SU-DHL-6 (cell line): Measurements from ENCODE around the gene OR51M1.
"Not testable (repeated sequence)": the region's sequence is repeated elsewhere in the genome, so short reads cannot be mapped to it uniquely, and the experiment has no call there.

Experiments used
- H2AFZ ChIP-seq: fragments of 200-600 bp; sonication (generic); 2 replicates; pipeline ENCODE4 v1.6.1; 2014; ENCODE audit warnings: low read depth, mild to moderate bottlenecking, moderate library complexity, mixed read lengths, antibody characterized with exemption, low read length; ENCODE audit not compliant: severe bottlenecking
- H3F3A ChIP-seq: fragments of 200-600 bp; shearing (Covaris generic); 2 replicates; pipeline ENCODE4 v1.6.0; 2016; ENCODE audit warnings: antibody characterized with exemption, mild to moderate bottlenecking; ENCODE audit not compliant: insufficient read depth
- H3K27ac ChIP-seq: fragments of 200-600 bp; sonication (generic); 2 replicates; pipeline ENCODE4 v1.5.1; 2016; ENCODE audit warnings: low read depth, mild to moderate bottlenecking, low read length, moderate library complexity, mixed read lengths
- H3K27me3 ChIP-seq: fragments of 200-600 bp; sonication (generic), shearing (Covaris generic); 2 replicates; pipeline ENCODE4 v1.6.0; 2014; ENCODE audit warnings: mild to moderate bottlenecking, low read length
- H3K36me3 ChIP-seq: fragments of 200-600 bp; sonication (generic); 2 replicates; pipeline ENCODE4 v1.6.1; 2014; ENCODE audit warnings: mild to moderate bottlenecking, low read length, mixed read lengths
- H3K4me2 ChIP-seq: fragments of 300-600, 200-600 bp; shearing (Covaris generic), sonication (generic); 2 replicates; pipeline ENCODE4 v1.6.0; 2014; ENCODE audit warnings: low read length, low read depth, mild to moderate bottlenecking; ENCODE audit not compliant: poor library complexity, severe bottlenecking
- H3K4me3 ChIP-seq: fragments of 200-600 bp; sonication (generic); 2 replicates; pipeline ENCODE4 v1.5.1; 2014; ENCODE audit warnings: antibody characterized with exemption, low read length, mild to moderate bottlenecking, mixed read lengths; ENCODE audit not compliant: insufficient read depth, poor library complexity, severe bottlenecking
- H3K79me2 ChIP-seq: fragments of 200-600 bp; sonication (generic); 2 replicates; pipeline ENCODE4 v1.6.1; 2014; ENCODE audit warnings: mild to moderate bottlenecking, low read length, moderate library complexity; ENCODE audit not compliant: insufficient read depth
- H3K9ac ChIP-seq: fragments of 200-600 bp; sonication (generic); 2 replicates; pipeline ENCODE4 v1.7.0; 2014; ENCODE audit warnings: mild to moderate bottlenecking, low read length
- H3K9me2 ChIP-seq: fragments of 200-600 bp; sonication (generic); replicated peaks from 2 replicates; pipeline ENCODE4 v1.6.1; 2014; ENCODE audit warnings: low read length; ENCODE audit not compliant: insufficient read depth
- H3K9me3 ChIP-seq: fragments of 200-600 bp; sonication (generic); 2 replicates; pipeline ENCODE4 v1.6.1; 2014; ENCODE audit warnings: low read length, mixed read lengths; ENCODE audit not compliant: insufficient read depth
- H4K20me1 ChIP-seq: fragments of 200-600 bp; sonication (generic); 2 replicates; pipeline ENCODE4 v1.6.1; 2014; ENCODE audit warnings: low read depth, mild to moderate bottlenecking, antibody characterized with exemption, low read length, moderate library complexity, mixed read lengths
- EZH2phosphoT487 ChIP-seq: fragments of 200-600 bp; sonication (generic), shearing (Covaris generic); conservative IDR thresholded peaks from 2 replicates; pipeline ENCODE4 v1.6.1; 2018; ENCODE audit warnings: mild to moderate bottlenecking, antibody characterized with exemption, low read length, moderate library complexity, mixed read lengths
- TF ChIP-seq, protein P1 (sequence below): fragments of 200-600 bp; sonication (generic); IDR thresholded peaks from one replicate; pipeline ENCODE4 v1.5.1; 2017; ENCODE audit warnings: antibody characterized with exemption, mild to moderate bottlenecking, low read length, moderate library complexity; ENCODE audit not compliant: insufficient read depth, poor library complexity, severe bottlenecking

The OR51M1 gene, protein sequence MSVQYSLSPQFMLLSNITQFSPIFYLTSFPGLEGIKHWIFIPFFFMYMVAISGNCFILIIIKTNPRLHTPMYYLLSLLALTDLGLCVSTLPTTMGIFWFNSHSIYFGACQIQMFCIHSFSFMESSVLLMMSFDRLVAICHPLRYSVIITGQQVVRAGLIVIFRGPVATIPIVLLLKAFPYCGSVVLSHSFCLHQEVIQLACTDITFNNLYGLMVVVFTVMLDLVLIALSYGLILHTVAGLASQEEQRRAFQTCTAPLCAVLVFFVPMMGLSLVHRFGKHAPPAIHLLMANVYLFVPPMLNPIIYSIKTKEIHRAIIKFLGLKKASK

DNA sequence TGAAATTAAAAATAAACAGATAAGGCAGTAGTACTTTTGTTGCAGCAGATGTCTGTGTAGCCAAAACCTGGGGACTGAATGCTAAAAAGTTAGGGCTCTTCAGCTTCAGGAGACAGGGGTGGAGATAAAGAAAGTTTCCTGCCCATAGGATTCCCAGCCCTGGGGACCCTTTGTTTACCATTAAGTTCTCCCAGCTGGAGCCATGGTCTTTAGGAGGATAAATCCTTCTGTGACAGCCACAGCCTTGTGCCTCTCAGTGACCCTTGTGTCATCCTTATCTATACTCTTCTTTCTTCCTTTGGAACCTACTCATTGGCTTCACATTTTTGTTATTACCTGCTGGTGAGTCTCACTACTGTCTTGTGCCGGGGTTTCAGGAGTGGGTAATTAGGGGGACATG, at the start of gene OR51M1:
Gene OR51M1 (plus strand): TSS at position 237 of the 400 bp plus-strand sequence. CDS start 5,587 bp downstream, outside the sequence.
- Histone ChIP-seq H3K36me3 (no peaks in the 10 kb centered on the region), H3K27me3 (no peaks in the 10 kb centered on the region), H3K9ac (no peak within 1 kb of the TSS), H3F3A (no peaks in the 10 kb centered on the region), H2AFZ (no peak within 1 kb of the TSS), H3K9me2 (no peaks in the 10 kb centered on the region), H3K79me2 (no peaks in the 10 kb centered on the region), H3K4me3 (no peak within 1 kb of the TSS), H4K20me1 (no peaks in the 10 kb centered on the region), H3K4me2 (no peak within 1 kb of the TSS), H3K27ac (no peak within 1 kb of the TSS), H3K9me3 (no peaks in the 10 kb centered on the region)
- TF ChIP-seq EZH2phosphoT487 = no peak
- TF ChIP-seq, protein P1, sequence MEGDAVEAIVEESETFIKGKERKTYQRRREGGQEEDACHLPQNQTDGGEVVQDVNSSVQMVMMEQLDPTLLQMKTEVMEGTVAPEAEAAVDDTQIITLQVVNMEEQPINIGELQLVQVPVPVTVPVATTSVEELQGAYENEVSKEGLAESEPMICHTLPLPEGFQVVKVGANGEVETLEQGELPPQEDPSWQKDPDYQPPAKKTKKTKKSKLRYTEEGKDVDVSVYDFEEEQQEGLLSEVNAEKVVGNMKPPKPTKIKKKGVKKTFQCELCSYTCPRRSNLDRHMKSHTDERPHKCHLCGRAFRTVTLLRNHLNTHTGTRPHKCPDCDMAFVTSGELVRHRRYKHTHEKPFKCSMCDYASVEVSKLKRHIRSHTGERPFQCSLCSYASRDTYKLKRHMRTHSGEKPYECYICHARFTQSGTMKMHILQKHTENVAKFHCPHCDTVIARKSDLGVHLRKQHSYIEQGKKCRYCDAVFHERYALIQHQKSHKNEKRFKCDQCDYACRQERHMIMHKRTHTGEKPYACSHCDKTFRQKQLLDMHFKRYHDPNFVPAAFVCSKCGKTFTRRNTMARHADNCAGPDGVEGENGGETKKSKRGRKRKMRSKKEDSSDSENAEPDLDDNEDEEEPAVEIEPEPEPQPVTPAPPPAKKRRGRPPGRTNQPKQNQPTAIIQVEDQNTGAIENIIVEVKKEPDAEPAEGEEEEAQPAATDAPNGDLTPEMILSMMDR = no peak

DNA sequence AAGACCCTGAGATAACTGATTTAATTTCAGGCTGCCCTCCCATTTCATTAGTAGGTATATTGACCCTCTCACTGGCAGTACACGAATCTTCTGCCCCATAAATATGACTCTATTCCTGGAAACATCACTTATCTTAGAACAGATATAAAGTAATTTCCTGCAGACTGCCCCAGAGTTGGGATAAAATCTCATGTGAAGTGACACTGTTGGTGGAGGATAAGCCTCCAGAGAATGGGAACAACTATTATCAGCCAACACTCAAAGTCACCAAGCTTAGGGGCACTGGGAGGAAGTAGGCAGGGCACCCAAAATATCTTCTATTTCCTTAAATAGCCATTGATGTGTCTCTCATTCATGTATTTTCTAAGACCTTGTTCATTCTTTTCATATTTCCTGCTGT, 48.4 kb upstream of the OR51M1 start:
- no peak for TF ChIP-seq EZH2phosphoT487
- TF ChIP-seq, protein P1 = no peak
- no peak overlapping the region for H2AFZ ChIP-seq

DNA sequence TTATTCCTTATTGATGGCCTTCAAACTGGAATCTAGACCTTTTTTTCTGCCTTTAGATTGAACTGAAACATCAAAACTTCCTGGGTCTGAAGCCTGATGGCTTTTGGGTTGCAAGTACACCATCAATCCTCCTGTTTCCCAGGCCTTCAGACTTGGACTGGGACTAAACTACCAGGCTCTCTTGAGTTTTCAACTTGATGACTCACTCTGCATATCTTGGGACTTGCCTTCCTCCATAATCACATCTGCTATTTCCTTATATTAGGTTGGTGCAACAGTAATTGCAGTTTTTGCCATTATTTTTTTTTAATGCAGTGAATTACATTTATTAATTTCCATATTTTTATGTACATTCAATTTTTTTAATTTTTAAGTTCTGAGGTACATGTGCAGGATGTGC, 47.3 kb upstream of the OR51M1 start:
- Histone ChIP-seq H3K27ac (no peak overlapping the region), H2AFZ (no peak overlapping the region), H3K9ac (no peak overlapping the region), H3K4me2 (no peak overlapping the region), H3K9me2 (no peaks in the 10 kb centered on the region), H3F3A (no peaks in the 10 kb centered on the region), H3K9me3 (no peaks in the 10 kb centered on the region), H4K20me1 (0 out of 2 replicates have a peak, but pooled peaks cover 4% of the 10 kb centered on the region), H3K79me2 (no peaks in the 10 kb centered on the region), H3K27me3 (no peaks in the 10 kb centered on the region), H3K4me3 (no peak overlapping the region), H3K36me3 (no peaks in the 10 kb centered on the region)
- TF ChIP-seq EZH2phosphoT487 = no peak
- TF ChIP-seq, protein P1 = no peak

More for the DNA sequence above, 48.4 kb upstream of the OR51M1 start:
- Histone ChIP-seq H3K27ac (no peak overlapping the region), H3K79me2 (no peaks in the 10 kb centered on the region), H3K9me3 (no peaks in the 10 kb centered on the region), H3K36me3 (no peaks in the 10 kb centered on the region), H3K4me3 (no peak overlapping the region), H3K9me2 (no peaks in the 10 kb centered on the region), H3F3A (no peaks in the 10 kb centered on the region), H3K9ac (no peak overlapping the region), H4K20me1 (0 out of 2 replicates have a peak, but pooled peaks cover 4% of the 10 kb centered on the region), H3K27me3 (no peaks in the 10 kb centered on the region), H3K4me2 (no peak overlapping the region)

DNA sequence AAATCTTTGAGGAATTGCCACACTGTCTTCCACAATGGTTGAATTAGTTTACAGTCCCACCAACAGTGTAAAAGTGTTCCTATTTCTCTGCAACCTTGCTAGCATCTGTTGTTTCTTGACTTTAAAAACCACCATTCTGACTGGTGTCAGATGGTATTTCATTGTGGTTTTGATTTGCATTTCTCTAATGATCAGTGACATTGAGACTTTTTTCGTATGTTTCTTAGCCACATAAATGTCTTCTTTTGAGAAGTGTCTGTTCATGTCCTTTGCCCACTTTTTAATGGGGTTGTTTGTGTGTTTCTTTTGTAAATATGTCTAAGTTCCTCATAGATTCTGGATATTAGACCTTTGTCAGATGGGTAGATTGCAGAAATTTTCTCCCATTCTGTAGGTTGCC, 46.4 kb upstream of the OR51M1 start:
- H3K9ac ChIP-seq, H3K36me3 ChIP-seq, H3K9me2 ChIP-seq, H3K27me3 ChIP-seq, H3K4me3 ChIP-seq, H4K20me1 ChIP-seq, H3K9me3 ChIP-seq, H3F3A ChIP-seq, H3K4me2 ChIP-seq, H3K27ac ChIP-seq, H2AFZ ChIP-seq, H3K79me2 ChIP-seq: not testable (repeated sequence)
